IMR-90 (cell line): ENCODE data around the gene CORO1C. TPM values are rescaled to one million over a fixed set of nuclear protein-coding genes. Genes with fewer than 3 reads are reported as not detected.
A peak's percentile ranks its signal among the peaks of the same experiment; 100 is the strongest.

Experiments used
- ATAC-seq: fragments of 200-7000 bp; cut with Tn5 transposase; 2 replicates; pipeline ENCODE4 v1.9.1; 2020; ENCODE audit warnings: low read depth, mild to moderate bottlenecking, moderate library complexity
- BruUV-seq: library from RNA; stranded (reverse); fragments of 400-500 nt; replicated peaks from 2 replicates; lab custom pipeline; 2021; lab: Mats Ljungman, UMichigan
- CTCF ChIA-PET: fragments of 300-600 bp; formaldehyde crosslinking; extraction: SDS; loops from one replicate; lab custom pipeline; 2021; ENCODE audit warnings: antibody characterized with exemption; lab: Yijun Ruan, JAX
- POLR2A ChIA-PET: fragments of 300-600 bp; sonication (Branson Sonifier 250); formaldehyde crosslinking; loops from one replicate; lab custom pipeline; 2022; ENCODE audit warnings: antibody characterized with exemption; ENCODE audit not compliant: unreplicated experiment; lab: Charles Lee
- DNase-seq: peaks from one replicate; pipeline ENCODE4 v3.0.0; 2013
- H2AFZ ChIP-seq: replicated peaks from 2 replicates; pipeline ENCODE3; 2013; ENCODE audit warnings: low read length, mild to moderate bottlenecking; ENCODE audit not compliant: poor library complexity
- H2AK5ac ChIP-seq: 2 replicates; pipeline ENCODE4 v1.6.1; 2013; ENCODE audit warnings: low read depth, low read length, inconsistent platforms
- H2AK9ac ChIP-seq: replicated peaks from 2 replicates; pipeline ENCODE3; 2013; ENCODE audit warnings: mild to moderate bottlenecking, low read depth, low read length, moderate library complexity; ENCODE audit not compliant: poor library complexity
- H2BK120ac ChIP-seq: 2 replicates; pipeline ENCODE4 v1.6.1; 2013; ENCODE audit warnings: low read depth, low read length, inconsistent platforms
- H2BK15ac ChIP-seq: 3 replicates; pipeline ENCODE4 v1.6.1; 2013; ENCODE audit warnings: low read depth, low read length, inconsistent platforms
- H2BK20ac ChIP-seq: 2 replicates; pipeline ENCODE4 v1.6.1; 2013; ENCODE audit warnings: low read depth, mild to moderate bottlenecking, inconsistent platforms, low read length, moderate library complexity
- H2BK5ac ChIP-seq: 2 replicates; pipeline ENCODE4 v1.6.1; 2013; ENCODE audit warnings: mild to moderate bottlenecking, low read depth, low read length, inconsistent platforms; ENCODE audit not compliant: poor library complexity, severe bottlenecking
- H3K14ac ChIP-seq: replicated peaks from 2 replicates; pipeline ENCODE4 v1.6.1; 2013; ENCODE audit warnings: low read depth, low read length, inconsistent platforms
- H3K18ac ChIP-seq: 2 replicates; pipeline ENCODE4 v1.6.1; 2013; ENCODE audit warnings: low read depth, low read length, control low read depth
- H3K23ac ChIP-seq: 2 replicates; pipeline ENCODE4 v1.6.1; 2013; ENCODE audit warnings: low read depth, low read length, inconsistent platforms
- H3K27ac ChIP-seq: 2 replicates; pipeline ENCODE4 v1.5.1; 2013; ENCODE audit warnings: mild to moderate bottlenecking, control low read depth, low read length; ENCODE audit not compliant: insufficient read depth
- H3K27me3 ChIP-seq: 2 replicates; pipeline ENCODE4 v1.6.1; 2013; ENCODE audit warnings: low read length; ENCODE audit not compliant: control insufficient read depth, insufficient read depth
- H3K36me3 ChIP-seq: 2 replicates; pipeline ENCODE4 v1.6.1; 2013; ENCODE audit warnings: low read length, mixed read lengths; ENCODE audit not compliant: control insufficient read depth, insufficient read depth
- H3K4ac ChIP-seq: 2 replicates; pipeline ENCODE4 v1.6.1; 2013; ENCODE audit warnings: low read depth, low read length, inconsistent platforms
- H3K4me1 ChIP-seq: 2 replicates; pipeline ENCODE4 v1.6.1; 2013; ENCODE audit warnings: low read length, mixed read lengths; ENCODE audit not compliant: control insufficient read depth, insufficient read depth
- H3K4me2 ChIP-seq: 2 replicates; pipeline ENCODE4 v1.6.1; 2013; ENCODE audit warnings: low read depth, mild to moderate bottlenecking, control low read depth, low read length, moderate library complexity
- H3K4me3 ChIP-seq: 2 replicates; pipeline ENCODE4 v1.5.1; 2013; ENCODE audit warnings: low read depth, mild to moderate bottlenecking, control low read depth, low read length, moderate library complexity; ENCODE audit not compliant: insufficient read depth
- H3K56ac ChIP-seq: 2 replicates; pipeline ENCODE4 v1.6.1; 2013; ENCODE audit warnings: low read length, inconsistent platforms; ENCODE audit not compliant: insufficient read depth; ENCODE audit errors: extremely low read depth
- H3K79me1 ChIP-seq, 2 experiments: 2 replicates each; pipeline ENCODE4 v1.6.1; 2013; ENCODE audit warnings: low read length in 2 of 2, inconsistent platforms in 1 of 2, low read depth in 1 of 2
- H3K9ac ChIP-seq: 2 replicates; pipeline ENCODE4 v1.6.1; 2013; ENCODE audit warnings: low read depth, low read length, control low read depth
- H3K9me1 ChIP-seq: 2 replicates; pipeline ENCODE4 v1.6.1; 2013; ENCODE audit warnings: low read length, inconsistent platforms; ENCODE audit not compliant: insufficient read depth
- H3K9me3 ChIP-seq: 2 replicates; pipeline ENCODE4 v1.6.1; 2013; ENCODE audit warnings: low read length; ENCODE audit not compliant: control insufficient read depth, insufficient read depth
- H4K20me1 ChIP-seq: 2 replicates; pipeline ENCODE4 v1.6.1; 2013; ENCODE audit warnings: low read length, inconsistent platforms; ENCODE audit not compliant: insufficient read depth
- H4K5ac ChIP-seq: 2 replicates; pipeline ENCODE4 v1.6.1; 2013; ENCODE audit warnings: mild to moderate bottlenecking, low read depth, low read length, control low read depth
- H4K8ac ChIP-seq, 2 experiments: 2 replicates each; pipeline ENCODE4 v1.6.1; 2013; ENCODE audit warnings: low read depth in 2 of 2, low read length in 2 of 2, control low read depth in 1 of 2, inconsistent platforms in 1 of 2
- H4K91ac ChIP-seq: 2 replicates; pipeline ENCODE4 v1.6.1; 2013; ENCODE audit warnings: low read depth, low read length, inconsistent platforms; ENCODE audit not compliant: insufficient read depth
- FOS ChIP-seq: fragments of 150-350 bp; IDR thresholded peaks from 2 replicates; pipeline ENCODE4 v1.6.1; 2016; ENCODE audit warnings: low read depth, low read length
- MAZ ChIP-seq: IDR thresholded peaks from 2 replicates; pipeline ENCODE4 v1.6.1; 2012; ENCODE audit warnings: low read depth, mild to moderate bottlenecking, low read length, improper control_type of control experiment, moderate library complexity, borderline replicate concordance
- WGBS, 2 experiments: methylation state at CpG; one replicate each; pipeline versions ENCODE4 v1.1.5 to v1.1.7; 2013; ENCODE audit warnings: missing lambda C conversion rate in 2 of 2; ENCODE audit not compliant: insufficient read length in 1 of 2; ENCODE audit errors: extremely low coverage in 2 of 2; 5-methylcytosine and 5-hydroxymethylcytosine counted together
- dilution Hi-C: fragments of 300-500 bp; cut with HindIII; formaldehyde crosslinking; loops from one replicate; pipeline ENCODE4 v1.14.3; 2018; ENCODE audit warnings: low sequenced_read_pairs; ENCODE audit not compliant: unreplicated experiment
- in situ Hi-C: fragments of 300-500 bp; cut with MboI; formaldehyde crosslinking; loops from 3 replicates; pipeline ENCODE4 v1.14.3; 2019; ENCODE audit warnings: low sequenced_read_pairs, inconsistent platforms, mixed read lengths
- intact Hi-C: fragments of 100-400 bp; cut with micrococcal nuclease; formaldehyde crosslinking; loops from 2 replicates; pipeline ENCODE4 v1.10.0; 2022
- polyA plus RNA-seq, 3 experiments: library from polyadenylated mRNA; depleted of rRNA; stranded (reverse); fragments of >200 nt; gene quantifications; 2 replicates each; pipeline ENCODE4 v1.2.3, GENCODE V29; 2012; ENCODE audit warnings: low replicate concordance in 1 of 3
- total RNA-seq: library from RNA; depleted of rRNA; stranded (reverse); fragments of >200 nt; gene quantifications from 2 replicates; pipeline ENCODE4 v1.2.3, GENCODE V29; 2012

The CORO1C gene
- total and polyA plus RNA-seq, 2 of the 4 experiments (the other 2 are of a cell fraction): 675 to 1,100 TPM

GRCh38 chr12:108623577-108623976 is 107.7 kb downstream of the CORO1C start:
- H4K8ac ChIP-seq: no peak overlapping the region
- H2BK15ac ChIP-seq: no peak overlapping the region
- no peak overlapping the region for H3K4ac ChIP-seq
- in situ Hi-C loops: no loop called here
- H2AFZ ChIP-seq: peak overlapping the region; percentile 11
- H3K4me1 ChIP-seq: peaks cover 5% of the 10 kb centered on the region; the same call in 1 of the 2 replicates
- ATAC-seq (no peak), DNase-seq (no peak)
- H3K23ac ChIP-seq: no peak overlapping the region
- no peaks in the 10 kb centered on the region for H3K9me3 ChIP-seq
- H3K9me1 ChIP-seq: peaks cover 12% of the 10 kb centered on the region
- H3K27me3 ChIP-seq: no peaks in the 10 kb centered on the region
- no peak overlapping the region for H2BK120ac ChIP-seq
- H3K4me2 ChIP-seq: no peak overlapping the region
- no TSS peak for BruUV-seq
- no peak overlapping the region for H3K9ac ChIP-seq
- no peak overlapping the region for H3K18ac ChIP-seq
- no peak overlapping the region for H3K27ac ChIP-seq
- 0 out of 4 replicates have a peak, but pooled peaks cover 0 to under 1% of the 10 kb centered on the region in 2 experiments for H3K79me1 ChIP-seq
- no peak overlapping the region for H3K14ac ChIP-seq
- no peaks in the 10 kb centered on the region for H3K36me3 ChIP-seq
- no peak overlapping the region for H2AK9ac ChIP-seq
- CTCF ChIA-PET: no interaction called here
- no peaks in the 10 kb centered on the region for H4K20me1 ChIP-seq
- peak overlapping the region; percentile 39; the same call in 1 of the 2 replicates for H2AK5ac ChIP-seq
- no peak overlapping the region for H3K4me3 ChIP-seq
- H3K56ac ChIP-seq: no peak overlapping the region
- dilution Hi-C loops: no loop called here
- POLR2A ChIA-PET: no interaction called here
- no peak overlapping the region for H2BK20ac ChIP-seq
- H4K91ac ChIP-seq: no peak overlapping the region
- no peak overlapping the region for H4K5ac ChIP-seq
- H2BK5ac ChIP-seq: no peak overlapping the region
- no peak for TF ChIP-seq FOS
- no peak for TF ChIP-seq MAZ
- 94% methylated on average over 6 of the region's 8 CpGs; no CpG with 5 or more reads in 1 of the 2 experiments for WGBS, 2 experiments
- intact Hi-C loops: no loop called here
